Gastroesophageal sphincter (tissue), 4 donors: Measurements from ENCODE around the gene GPR149. TPM values are rescaled to one million over a fixed set of nuclear protein-coding genes. Genes with fewer than 3 reads are reported as not detected.

Source experiments
- ATAC-seq: fragments of 150-250 bp; one replicate; pipeline ENCODE4 v1.9.1; 2016; ENCODE audit warnings: mild to moderate bottlenecking, moderate library complexity
- H3K27ac ChIP-seq, 4 donors: fragments of 200-600 bp; sonication (generic) in 3 of 4; 1 replicate in 3 of 4; 2 replicates in 1 of 4; pipeline ENCODE4 v1.5.1; 2016 to 2019
- H3K27me3 ChIP-seq: fragments of 200-600 bp; sonication (generic); one replicate; pipeline ENCODE4 v1.5.1; 2019
- H3K36me3 ChIP-seq, 2 donors: fragments of 200-600 bp; sonication (generic); one replicate each; pipeline ENCODE4 v1.5.1; 2019; ENCODE audit warnings: control low read depth in 1 of 2
- H3K4me1 ChIP-seq, 3 donors: fragments of 200-600 bp; sonication (generic); 1 replicate in 2 of 3; 2 replicates in 1 of 3; pipeline ENCODE4 v1.5.1; 2016 to 2019; ENCODE audit warnings: control low read depth in 2 of 3
- H3K4me3 ChIP-seq, 2 donors: fragments of 200-600 bp; sonication (generic); one replicate each; pipeline ENCODE4 v1.5.1; 2019; ENCODE audit warnings: mild to moderate bottlenecking in 1 of 2, moderate library complexity in 1 of 2
- H3K9me3 ChIP-seq, 3 donors: fragments of 200-600 bp; sonication (generic); one replicate each; pipeline ENCODE4 v1.5.1; 2017 to 2019; ENCODE audit warnings: control low read depth in 2 of 3
- EP300 ChIP-seq: sonication (generic); formaldehyde crosslinking; IDR thresholded peaks from one replicate; pipeline ENCODE4 v1.6.1; 2017; ENCODE audit warnings: antibody characterized with exemption, mild to moderate bottlenecking
- POLR2A ChIP-seq, 2 donors: fragments of 450-650 bp; IDR thresholded peaks; one replicate each; pipeline ENCODE4 v1.6.1; 2017; ENCODE audit warnings: antibody characterized with exemption in 2 of 2, mild to moderate bottlenecking in 2 of 2, moderate library complexity in 1 of 2
- POLR2AphosphoS5 ChIP-seq: sonication (generic); formaldehyde crosslinking; IDR thresholded peaks from one replicate; pipeline ENCODE4 v1.6.1; 2017; ENCODE audit warnings: antibody characterized with exemption
- WGBS, 2 donors: methylation state at CpG; one replicate each; pipeline ENCODE4 v1.1.5; 2018; ENCODE audit warnings: low coverage in 1 of 2; 5-methylcytosine and 5-hydroxymethylcytosine counted together
- total RNA-seq, 4 donors: library from RNA; depleted of rRNA; stranded (reverse); fragments of >200 nt; gene quantifications; one replicate each; pipeline ENCODE4 v1.1.0, GENCODE V29; 2016
- TF ChIP-seq, protein P1 (sequence below), 4 experiments: fragments of 200-600 bp in 2 of 4; fragments of 450-650 bp in 2 of 4; sonication (generic) in 1 of 4; IDR thresholded peaks; one replicate each; pipeline ENCODE4 v1.5.1; 2017 to 2019; ENCODE audit warnings: antibody characterized with exemption in 4 of 4, mild to moderate bottlenecking in 2 of 4, moderate library complexity in 2 of 4

Gene GPR149
- total RNA-seq, 4 donors from 2014 or later, result not detected

DNA sequence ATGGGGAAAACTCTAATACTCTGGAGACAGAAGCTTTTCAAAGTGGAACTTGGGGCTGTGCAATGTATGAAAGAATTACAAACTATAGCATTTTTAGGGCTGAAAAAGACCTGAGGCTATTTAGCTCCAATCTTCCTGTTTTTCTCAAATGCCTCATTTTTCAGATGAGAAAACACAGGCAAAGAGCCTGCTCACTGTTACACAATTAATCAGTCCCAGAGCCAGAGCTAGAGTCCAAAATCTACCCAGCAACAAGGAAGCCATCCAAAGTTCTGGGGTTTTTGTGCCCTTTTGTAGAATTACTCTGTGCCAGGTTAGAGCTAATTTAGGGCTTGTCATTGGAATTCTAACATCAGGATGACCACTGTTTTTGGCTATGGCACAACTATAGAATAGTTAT is 45.5 kb downstream of the GPR149 start:
- H3K27ac ChIP-seq, result no peak overlapping the region
- TF ChIP-seq EP300 (no peak), POLR2A (IDR thresholded peaks at IDR 0.05) (no peak), POLR2AphosphoS5 (no peak)
- TF ChIP-seq, protein P1, sequence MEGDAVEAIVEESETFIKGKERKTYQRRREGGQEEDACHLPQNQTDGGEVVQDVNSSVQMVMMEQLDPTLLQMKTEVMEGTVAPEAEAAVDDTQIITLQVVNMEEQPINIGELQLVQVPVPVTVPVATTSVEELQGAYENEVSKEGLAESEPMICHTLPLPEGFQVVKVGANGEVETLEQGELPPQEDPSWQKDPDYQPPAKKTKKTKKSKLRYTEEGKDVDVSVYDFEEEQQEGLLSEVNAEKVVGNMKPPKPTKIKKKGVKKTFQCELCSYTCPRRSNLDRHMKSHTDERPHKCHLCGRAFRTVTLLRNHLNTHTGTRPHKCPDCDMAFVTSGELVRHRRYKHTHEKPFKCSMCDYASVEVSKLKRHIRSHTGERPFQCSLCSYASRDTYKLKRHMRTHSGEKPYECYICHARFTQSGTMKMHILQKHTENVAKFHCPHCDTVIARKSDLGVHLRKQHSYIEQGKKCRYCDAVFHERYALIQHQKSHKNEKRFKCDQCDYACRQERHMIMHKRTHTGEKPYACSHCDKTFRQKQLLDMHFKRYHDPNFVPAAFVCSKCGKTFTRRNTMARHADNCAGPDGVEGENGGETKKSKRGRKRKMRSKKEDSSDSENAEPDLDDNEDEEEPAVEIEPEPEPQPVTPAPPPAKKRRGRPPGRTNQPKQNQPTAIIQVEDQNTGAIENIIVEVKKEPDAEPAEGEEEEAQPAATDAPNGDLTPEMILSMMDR (IDR thresholded peaks at IDR 0.05), result no peak

DNA sequence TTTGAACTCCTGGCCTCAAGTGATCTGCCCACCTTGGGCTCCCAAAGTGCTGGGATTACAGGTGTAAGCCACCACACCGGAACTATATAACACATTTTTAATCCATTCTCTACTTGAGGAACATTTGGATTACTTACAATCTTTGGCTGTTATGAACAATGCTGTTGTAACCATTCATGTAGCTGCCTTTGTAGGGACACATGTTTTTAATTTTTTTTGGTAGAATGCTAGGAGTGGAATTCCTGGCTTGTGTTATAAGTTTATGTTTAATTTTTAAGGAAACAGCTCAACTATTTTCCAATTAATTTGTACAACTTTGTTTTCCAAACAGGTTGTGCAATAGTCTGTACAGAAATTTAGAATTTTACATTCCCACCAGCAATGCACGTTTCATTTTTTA is 51.7 kb downstream of the GPR149 start:
- Histone ChIP-seq H3K4me1 (no peaks in the 10 kb centered on the region), H3K4me3 (no peak overlapping the region), H3K36me3 (no peaks in the 10 kb centered on the region), H3K27ac (no peak overlapping the region), H3K9me3 (no peaks in the 10 kb centered on the region), H3K27me3 (no peaks in the 10 kb centered on the region)
- WGBS, 2 donors, result 77 to 80% methylated on average over 2 of the region's 2 CpGs
- no peak for ATAC-seq
- TF ChIP-seq EP300 (no peak), POLR2A (IDR thresholded peaks at IDR 0.05) (no peak), POLR2AphosphoS5 (no peak)
- TF ChIP-seq, protein P1 (IDR thresholded peaks at IDR 0.05), result no peak

More for the DNA sequence above, 45.5 kb downstream of the GPR149 start:
- Histone ChIP-seq H3K4me3 (no peak overlapping the region), H3K36me3 (no peaks in the 10 kb centered on the region), H3K4me1 (no peaks in the 10 kb centered on the region), H3K27me3 (no peaks in the 10 kb centered on the region), H3K9me3 (no peaks in the 10 kb centered on the region)
- ATAC-seq, result no peak

DNA sequence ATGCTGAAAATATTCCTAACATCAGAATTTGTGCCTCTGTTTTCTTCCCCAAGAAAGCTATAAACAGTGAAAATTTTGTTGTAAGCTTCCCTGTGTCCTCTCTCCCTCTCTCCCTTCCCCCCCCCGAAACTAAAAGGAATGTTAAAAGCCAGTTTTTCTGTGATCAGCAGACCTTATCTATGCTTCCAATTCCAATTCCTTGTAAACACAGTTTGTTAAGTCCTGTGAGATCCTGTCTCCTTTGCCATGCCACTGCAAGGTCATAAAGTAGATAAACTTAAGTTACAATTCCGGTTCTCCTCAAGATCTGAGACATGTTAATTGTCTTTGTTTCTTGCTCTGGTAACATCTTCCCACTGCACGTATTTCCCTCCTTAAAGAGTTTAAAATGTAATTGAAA is 62.8 kb downstream of the GPR149 start:
- TF ChIP-seq EP300 (no peak), POLR2AphosphoS5 (no peak), POLR2A (IDR thresholded peaks at IDR 0.05) (no peak)
- TF ChIP-seq, protein P1 (IDR thresholded peaks at IDR 0.05), result no peak
- H3K27me3 ChIP-seq, result no peaks in the 10 kb centered on the region
- H3K4me3 ChIP-seq, result no peak overlapping the region
- H3K9me3 ChIP-seq, result no peaks in the 10 kb centered on the region
- no peaks in the 10 kb centered on the region for H3K36me3 ChIP-seq
- no peaks in the 10 kb centered on the region for H3K4me1 ChIP-seq
- WGBS, 2 donors, result 10 to 33% methylated on average over 1 to 3 of the region's 3 CpGs
- H3K27ac ChIP-seq, result no peak overlapping the region
- no peak for ATAC-seq

DNA sequence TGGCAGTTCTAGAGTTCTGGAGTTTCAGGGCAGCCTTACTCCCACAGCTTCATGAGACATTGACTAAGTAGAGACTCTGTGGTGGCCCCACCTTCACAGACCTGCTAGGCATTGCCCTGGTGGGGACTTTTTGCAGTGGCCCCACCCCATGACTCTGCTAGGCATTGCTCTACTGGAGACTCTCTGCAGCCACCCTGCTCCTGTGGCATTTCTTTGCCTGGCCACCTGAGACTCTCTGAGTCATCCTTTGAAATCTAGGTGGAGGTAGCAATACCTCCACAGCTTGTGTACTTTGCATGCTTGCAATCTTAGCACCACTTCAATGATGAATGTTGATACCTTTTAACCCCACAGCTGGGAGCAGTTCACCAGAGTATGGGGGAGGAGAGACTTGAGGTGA is 65.1 kb downstream of the GPR149 start:
- H3K27ac ChIP-seq, result no peak overlapping the region

DNA sequence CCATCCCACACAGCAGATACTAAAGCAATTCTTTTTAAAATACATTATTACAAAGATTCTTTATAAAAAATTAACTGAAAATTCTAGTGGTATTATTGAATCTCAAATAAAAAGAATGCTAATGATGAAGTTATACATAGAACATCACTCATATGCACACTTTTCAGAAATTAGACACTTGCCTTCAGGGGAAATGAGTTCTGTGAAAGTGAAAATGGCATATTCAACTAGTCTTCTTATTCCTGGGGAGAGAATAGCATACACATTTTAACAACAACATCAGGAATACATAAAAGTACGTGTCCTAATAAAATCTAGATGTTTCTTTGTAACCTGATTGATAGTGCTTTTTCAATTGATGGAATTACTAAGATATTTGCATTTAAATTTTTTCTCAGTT is 68.9 kb downstream of the GPR149 start:
- no peak for ATAC-seq
- Histone ChIP-seq H3K27me3 (no peaks in the 10 kb centered on the region), H3K9me3 (no peaks in the 10 kb centered on the region), H3K4me1 (no peaks in the 10 kb centered on the region), H3K27ac (no peak overlapping the region), H3K36me3 (no peaks in the 10 kb centered on the region), H3K4me3 (no peak overlapping the region)
- 50 to 79% methylated on average over 1 of the region's 1 CpG for WGBS, 2 donors
- TF ChIP-seq POLR2A (IDR thresholded peaks at IDR 0.05) (no peak), POLR2AphosphoS5 (no peak), EP300 (no peak)
- TF ChIP-seq, protein P1 (IDR thresholded peaks at IDR 0.05), result no peak

More for the DNA sequence above, 65.1 kb downstream of the GPR149 start:
- Histone ChIP-seq H3K36me3 (no peaks in the 10 kb centered on the region), H3K4me1 (no peaks in the 10 kb centered on the region), H3K4me3 (no peak overlapping the region), H3K9me3 (no peaks in the 10 kb centered on the region), H3K27me3 (no peaks in the 10 kb centered on the region)
- no peak for ATAC-seq
- TF ChIP-seq POLR2AphosphoS5 (no peak), POLR2A (IDR thresholded peaks at IDR 0.05) (no peak), EP300 (no peak)
- TF ChIP-seq, protein P1 (IDR thresholded peaks at IDR 0.05), result no peak
